Measurements from ENCODE around the gene NR2E3.

DNA sequence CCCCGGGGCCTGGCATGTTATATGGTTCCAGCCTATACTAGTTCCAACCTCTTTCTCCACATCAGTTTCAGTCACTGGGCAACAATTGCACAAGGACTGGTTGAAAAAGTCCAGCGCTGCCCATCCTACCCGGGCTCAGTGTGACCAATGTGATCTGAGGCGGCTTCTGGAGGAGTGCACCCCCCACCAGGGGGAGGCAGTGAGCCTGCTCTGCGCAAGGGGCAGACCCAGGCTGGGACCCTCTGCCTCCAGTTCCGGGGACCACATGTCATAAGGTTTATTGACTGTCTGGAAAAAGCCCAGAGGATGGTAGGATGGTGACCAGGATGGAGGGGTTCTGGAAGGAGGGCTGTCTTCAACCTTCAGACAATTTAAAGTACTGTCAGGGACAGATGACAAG, 25.6 kb upstream of the NR2E3 start:
- TF ChIP-seq POLR2A (IDR thresholded peaks at IDR 0.05; ENCODE audit: insufficient read depth in 1 of 2, low read depth in 2 of 2, low read length in 2 of 2) (no peak), POLR2G (IDR thresholded peaks at IDR 0.05; ENCODE audit: low read depth, low read length) (no peak), REPIN1 (CRISPR knock-in tag; IDR thresholded peaks at IDR 0.05; ENCODE audit: borderline replicate concordance, low read depth) (no peak), ZNF790 (CRISPR knock-in tag; IDR thresholded peaks at IDR 0.05; ENCODE audit: borderline replicate concordance) (no peak), FOSL2 (CRISPR knock-in tag; IDR thresholded peaks at IDR 0.05) (no peak)
- TF ChIP-seq, protein P1, sequence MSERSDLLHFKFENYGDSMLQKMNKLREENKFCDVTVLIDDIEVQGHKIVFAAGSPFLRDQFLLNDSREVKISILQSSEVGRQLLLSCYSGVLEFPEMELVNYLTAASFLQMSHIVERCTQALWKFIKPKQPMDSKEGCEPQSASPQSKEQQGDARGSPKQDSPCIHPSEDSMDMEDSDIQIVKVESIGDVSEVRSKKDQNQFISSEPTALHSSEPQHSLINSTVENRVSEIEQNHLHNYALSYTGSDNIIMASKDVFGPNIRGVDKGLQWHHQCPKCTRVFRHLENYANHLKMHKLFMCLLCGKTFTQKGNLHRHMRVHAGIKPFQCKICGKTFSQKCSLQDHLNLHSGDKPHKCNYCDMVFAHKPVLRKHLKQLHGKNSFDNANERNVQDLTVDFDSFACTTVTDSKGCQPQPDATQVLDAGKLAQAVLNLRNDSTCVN (CRISPR knock-in tag; IDR thresholded peaks at IDR 0.05; ENCODE audit: borderline replicate concordance), result no peak

All from HepG2 (cell line).